Activated B cell treated with CpG ODN at 0.5 μM for 24 hours (primary cell): ENCODE measurements around the gene SOST. TPM values are rescaled to one million over a fixed set of nuclear protein-coding genes. Genes with fewer than 3 reads are reported as not detected.
A peak's percentile ranks its signal among the peaks of the same experiment; 100 is the strongest.

Experiments
- ATAC-seq: fragments of 200-7000 bp; cut with Tn5 transposase; one replicate; pipeline ENCODE4 v1.10.0; 2021; ENCODE audit warnings: low read depth, mild to moderate bottlenecking, moderate library complexity
- CTCF ChIA-PET: fragments of 350-600 bp; sonication (Branson Sonifier 250); formaldehyde crosslinking; loops from one replicate; lab custom pipeline; 2021; ENCODE audit warnings: antibody characterized with exemption; lab: Charles Lee
- POLR2A ChIA-PET: fragments of 350-600 bp; sonication (Branson Sonifier 250); formaldehyde crosslinking; loops from one replicate; lab custom pipeline; 2021; ENCODE audit warnings: antibody characterized with exemption; lab: Charles Lee
- DNase-seq: peaks from one replicate; pipeline ENCODE4 v3.0.0; 2022
- H3K27ac Mint-ChIP-seq: one replicate; pipeline ENCODE4 v1.8.0; 2020; ENCODE audit warnings: mixed read lengths
- H3K27me3 Mint-ChIP-seq: one replicate; pipeline ENCODE4 v1.8.0; 2021; ENCODE audit warnings: mixed read lengths
- H3K36me3 Mint-ChIP-seq: one replicate; pipeline ENCODE4 v1.8.0; 2021; ENCODE audit warnings: low read depth, mixed read lengths
- H3K4me1 Mint-ChIP-seq: one replicate; pipeline ENCODE4 v1.8.0; 2021; ENCODE audit warnings: mixed read lengths
- H3K4me3 Mint-ChIP-seq: one replicate; pipeline ENCODE4 v1.8.0; 2020; ENCODE audit warnings: mild to moderate bottlenecking, mixed read lengths
- H3K9me3 Mint-ChIP-seq: one replicate; pipeline ENCODE4 v1.8.0; 2020; ENCODE audit warnings: mixed read lengths
- intact Hi-C: fragments of 100-400 bp; cut with micrococcal nuclease; formaldehyde crosslinking; loops from one replicate; pipeline ENCODE4 v1.15.1; 2024
- total RNA-seq: library from RNA; stranded (reverse); gene quantifications from 2 replicates; pipeline ENCODE4 v1.2.3, GENCODE V29; 2022
- TF ChIP-seq, protein P1 (sequence below): fragments of 200-600 bp; IDR thresholded peaks from one replicate; pipeline ENCODE4 v1.8.0; 2022; ENCODE audit warnings: antibody characterized with exemption, mild to moderate bottlenecking

The SOST gene
- total RNA-seq, 1 donor from 2014 or later = not detected

DNA sequence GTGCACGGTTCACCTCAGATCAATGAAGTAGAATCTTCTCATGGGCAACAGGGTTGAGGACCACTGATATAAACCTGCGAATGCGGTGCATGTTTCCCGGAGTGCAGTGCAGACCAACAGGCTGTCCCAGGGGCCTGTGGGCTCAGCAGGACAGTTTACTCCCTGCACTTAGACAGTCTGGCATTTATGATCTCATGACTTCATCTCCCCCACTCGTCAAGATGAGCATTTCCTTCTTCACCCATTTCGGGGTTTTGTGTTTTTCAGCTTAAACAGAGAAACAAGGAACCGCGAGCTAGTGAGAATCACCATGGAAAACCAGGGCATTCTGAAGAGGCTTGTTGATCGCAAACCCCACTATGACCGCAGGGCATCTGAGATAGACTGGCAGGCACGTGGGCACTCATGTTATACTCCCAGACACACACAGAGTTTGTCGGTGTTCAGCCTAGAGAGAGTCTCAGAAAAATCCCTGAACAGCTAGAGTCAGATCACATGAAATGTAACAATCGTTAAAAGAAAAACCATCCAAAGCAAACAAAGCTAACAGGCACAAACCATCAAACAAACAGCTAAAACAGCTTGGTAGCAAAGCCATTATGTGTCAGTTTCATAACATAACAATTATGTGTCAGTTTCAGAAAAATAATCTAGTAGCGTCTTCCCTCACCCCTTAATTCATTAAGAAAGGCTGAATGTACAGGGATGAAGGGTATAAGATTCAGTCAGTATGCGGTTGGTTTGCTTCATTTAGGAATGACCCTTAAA, 24.5 kb upstream of the SOST start:
- H3K4me3 Mint-ChIP-seq = no peak overlapping the region
- ChIA-PET POLR2A (no interaction called here), CTCF (no interaction called here)
- DNase-seq (no peak), ATAC-seq (no peak)
- H3K27ac Mint-ChIP-seq = no peak overlapping the region
- H3K36me3 Mint-ChIP-seq = peaks cover 2% of the 10 kb centered on the region
- H3K4me1 Mint-ChIP-seq = peaks cover 9% of the 10 kb centered on the region
- intact Hi-C loops = loop anchor here (5.0 kb wide), 1 partner anchor 49 kb away; the partner anchor contains the start of gene MPP3
- no peaks in the 10 kb centered on the region for H3K9me3 Mint-ChIP-seq
- H3K27me3 Mint-ChIP-seq = peaks cover 23% of the 10 kb centered on the region
- TF ChIP-seq, protein P1, sequence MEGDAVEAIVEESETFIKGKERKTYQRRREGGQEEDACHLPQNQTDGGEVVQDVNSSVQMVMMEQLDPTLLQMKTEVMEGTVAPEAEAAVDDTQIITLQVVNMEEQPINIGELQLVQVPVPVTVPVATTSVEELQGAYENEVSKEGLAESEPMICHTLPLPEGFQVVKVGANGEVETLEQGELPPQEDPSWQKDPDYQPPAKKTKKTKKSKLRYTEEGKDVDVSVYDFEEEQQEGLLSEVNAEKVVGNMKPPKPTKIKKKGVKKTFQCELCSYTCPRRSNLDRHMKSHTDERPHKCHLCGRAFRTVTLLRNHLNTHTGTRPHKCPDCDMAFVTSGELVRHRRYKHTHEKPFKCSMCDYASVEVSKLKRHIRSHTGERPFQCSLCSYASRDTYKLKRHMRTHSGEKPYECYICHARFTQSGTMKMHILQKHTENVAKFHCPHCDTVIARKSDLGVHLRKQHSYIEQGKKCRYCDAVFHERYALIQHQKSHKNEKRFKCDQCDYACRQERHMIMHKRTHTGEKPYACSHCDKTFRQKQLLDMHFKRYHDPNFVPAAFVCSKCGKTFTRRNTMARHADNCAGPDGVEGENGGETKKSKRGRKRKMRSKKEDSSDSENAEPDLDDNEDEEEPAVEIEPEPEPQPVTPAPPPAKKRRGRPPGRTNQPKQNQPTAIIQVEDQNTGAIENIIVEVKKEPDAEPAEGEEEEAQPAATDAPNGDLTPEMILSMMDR = no peak

DNA sequence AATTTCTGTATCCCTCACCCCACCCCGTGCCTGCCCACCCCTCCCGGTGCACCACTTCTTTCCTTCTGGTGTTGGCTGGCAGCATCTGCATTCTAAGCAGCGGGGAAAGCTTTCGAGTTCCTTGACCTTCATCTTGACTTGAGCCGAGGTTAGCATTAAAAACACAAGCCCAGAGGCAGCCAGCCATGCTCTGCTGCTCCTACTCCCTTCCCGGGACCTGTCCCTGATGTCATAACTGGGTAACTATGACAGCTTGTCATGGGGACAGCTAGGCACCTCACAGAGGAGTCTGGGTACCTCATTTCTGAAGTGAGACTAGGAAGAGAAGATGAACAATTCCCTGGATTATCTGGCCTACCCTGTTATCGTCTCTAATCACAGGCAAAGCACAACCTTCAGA, 21.5 kb upstream of the SOST start, which contains the start of gene CFAP97D1:
TSS of gene CFAP97D1 (plus strand) at position 301 of the 400 bp plus-strand sequence. CDS start at position 329, 28 bp downstream.
- Mint-ChIP-seq H3K27me3 (peaks cover 23% of the 10 kb centered on the region), H3K4me3 (peak within 1 kb of the TSS; percentile 74), H3K4me1 (peaks cover 19% of the 10 kb centered on the region), H3K27ac (no peak within 1 kb of the TSS), H3K36me3 (peaks cover 2% of the 10 kb centered on the region), H3K9me3 (no peaks in the 10 kb centered on the region)
- ChIA-PET CTCF (no interaction called here), POLR2A (no interaction called here)
- TF ChIP-seq, protein P1 = no peak
- intact Hi-C loops = loop anchor here (5.0 kb wide), 1 partner anchor 52 kb away; the partner anchor contains the start of gene MPP3
- no peak for DNase-seq
- no peak for ATAC-seq

DNA sequence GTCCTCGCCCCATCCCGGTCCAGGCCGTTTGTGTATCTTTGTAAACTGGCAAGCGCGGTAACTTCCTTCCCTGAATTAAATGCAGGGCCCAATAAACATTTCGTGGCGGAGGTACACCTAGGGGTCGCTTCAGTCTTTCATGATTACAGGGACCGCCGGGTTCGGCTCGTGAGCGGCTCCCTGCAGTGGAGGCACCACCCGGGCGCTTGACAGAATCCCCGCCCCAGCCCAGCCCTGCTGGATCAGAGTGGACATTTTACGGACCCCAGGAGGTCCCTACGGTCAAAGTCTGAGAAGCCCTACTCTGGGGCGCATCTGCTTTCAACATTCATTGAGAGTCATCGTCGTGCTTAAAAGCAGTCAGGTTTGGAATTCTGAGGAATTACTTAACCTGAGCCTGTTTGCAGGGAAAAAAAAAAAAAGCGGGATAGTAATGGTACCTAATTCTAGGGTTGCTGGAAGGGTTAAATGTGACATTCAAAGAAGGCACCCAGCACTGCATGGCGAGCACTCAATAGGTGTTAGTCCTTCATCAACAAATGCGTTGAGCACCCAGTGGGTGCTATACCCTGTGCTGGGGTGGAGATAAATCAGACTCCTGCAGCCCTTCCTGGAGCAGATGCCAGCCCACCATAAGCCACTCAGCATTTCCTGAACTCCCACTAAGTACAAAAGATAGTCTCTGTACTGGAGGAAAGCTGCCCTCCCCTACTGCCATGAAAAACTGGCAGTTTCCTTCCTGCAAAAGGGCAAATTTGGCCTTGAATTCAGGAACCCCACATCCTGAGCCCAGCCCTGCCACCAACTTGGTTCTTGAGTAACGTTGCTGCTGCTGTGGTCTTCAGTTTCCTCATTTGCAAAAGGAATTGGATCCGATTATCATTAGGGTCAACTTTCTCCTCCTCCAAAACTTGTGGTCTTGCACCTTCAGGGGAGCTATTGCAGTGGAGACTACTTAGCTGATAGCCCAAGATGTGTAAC, 20.8 kb upstream of the SOST start:
- Mint-ChIP-seq H3K27ac (no peak overlapping the region), H3K4me3 (peak overlapping the region; percentile 74), H3K4me1 (peaks cover 22% of the 10 kb centered on the region), H3K9me3 (no peaks in the 10 kb centered on the region), H3K36me3 (peaks cover 5% of the 10 kb centered on the region), H3K27me3 (peaks cover 23% of the 10 kb centered on the region)
- POLR2A ChIA-PET = interaction anchor here (1.0 kb wide), 1 partner anchor 296 kb away, joined by 3 read pairs; the partner anchor contains the start of gene DHX8
- DNase-seq = no peak
- TF ChIP-seq, protein P1 = no peak
- intact Hi-C loops = loop anchor here (1.0 to 5.0 kb wide), 3 partner anchors 53 to 227 kb away; partner anchors contain the start of gene MPP3
- CTCF ChIA-PET = interaction anchor here (0.7 to 1.0 kb wide), 2 partner anchors 19 to 67 kb away, joined by 4 to 5 read pairs; no protein-coding TSS in a partner anchor
- ATAC-seq = peak; percentile 29

DNA sequence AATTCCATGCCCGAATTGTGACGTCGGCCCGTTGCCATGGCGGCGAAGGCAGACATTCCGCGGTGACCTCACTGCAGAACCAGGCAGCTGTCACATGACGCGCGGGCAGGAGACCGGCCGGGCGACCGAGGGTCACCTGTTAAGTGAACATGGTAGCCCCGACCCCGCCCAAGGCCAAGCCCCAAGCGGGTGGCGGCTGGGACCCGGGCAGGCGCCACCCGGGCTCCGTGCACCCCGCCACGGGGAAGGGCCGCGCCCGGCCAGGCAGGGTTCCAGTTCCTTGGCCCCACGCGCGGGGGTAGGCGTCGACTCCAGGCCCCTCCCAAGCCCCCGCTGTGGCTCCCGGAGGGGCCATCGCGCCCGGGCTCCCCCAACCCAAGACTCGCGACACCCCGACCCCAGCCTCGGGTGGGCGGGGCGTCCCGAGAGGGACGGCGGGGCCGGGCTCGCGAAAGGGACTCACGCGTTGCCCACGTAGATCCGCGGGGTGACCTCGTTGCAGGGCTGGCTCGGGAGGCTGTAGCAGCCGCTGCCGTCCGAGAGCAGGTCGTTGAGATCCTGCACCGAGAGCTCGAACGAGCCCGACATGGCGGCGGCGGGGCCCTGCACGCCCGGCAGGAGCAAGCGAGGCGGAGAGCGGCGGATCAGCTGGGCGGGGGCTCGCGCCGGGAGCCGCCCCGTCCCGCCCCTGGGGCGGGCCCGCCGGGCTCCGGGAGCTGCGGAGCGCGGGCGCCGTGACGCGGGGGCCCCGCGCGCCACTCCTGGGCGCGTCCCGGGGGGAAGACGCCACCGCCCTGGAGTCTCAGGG, 19.9 kb upstream of the SOST start, which contains the start of gene DUSP3:
TSS of gene DUSP3 (minus strand) at position 641 of the 808 bp plus-strand sequence. CDS start at position 588, 53 bp downstream.
- ChIA-PET CTCF (interaction anchor here (0.7 to 1.0 kb wide), 2 partner anchors 18 to 68 kb away, joined by 4 to 5 read pairs; no protein-coding TSS in a partner anchor), POLR2A (interaction anchor here (1.0 kb wide), 1 partner anchor 295 kb away, joined by 3 read pairs; the partner anchor contains the start of gene DHX8)
- intact Hi-C loops = loop anchor here (1.0 to 2.0 kb wide), 2 partner anchors 68 to 228 kb away; no protein-coding TSS in a partner anchor
- Mint-ChIP-seq H3K9me3 (no peaks in the 10 kb centered on the region), H3K4me1 (peaks cover 28% of the 10 kb centered on the region), H3K4me3 (peak within 1 kb of the TSS; percentile 90), H3K36me3 (peaks cover 11% of the 10 kb centered on the region), H3K27me3 (peaks cover 18% of the 10 kb centered on the region), H3K27ac (peak within 1 kb of the TSS; percentile 70)
- DNase-seq (peak; percentile 79), ATAC-seq (peak; percentile 94)
- TF ChIP-seq, protein P1 = no peak
